GM13976 (cell line): ENCODE results near the gene ABCB4.
"Not testable (repeated sequence)": the region's sequence is repeated elsewhere in the genome, so short reads cannot be mapped to it uniquely, and the experiment has no call there.

Experiments
- DNase-seq: peaks from one replicate; pipeline ENCODE4 v3.0.0; 2012; ENCODE audit warnings: low spot score
- CTCF ChIP-seq: IDR thresholded peaks from 2 replicates; pipeline ENCODE4 v1.5.1; 2012; ENCODE audit warnings: borderline replicate concordance, mild to moderate bottlenecking; ENCODE audit not compliant: insufficient read depth; ENCODE audit errors: extremely low read depth, missing control alignments, control extremely low read depth
- in situ Hi-C: fragments of 300-500 bp; cut with MboI; formaldehyde crosslinking; loops from one replicate; pipeline ENCODE4 v1.12.0; 2022; ENCODE audit warnings: low sequenced_read_pairs, mixed read lengths, inconsistent platforms; ENCODE audit not compliant: unreplicated experiment

Gene ABCB4

DNA sequence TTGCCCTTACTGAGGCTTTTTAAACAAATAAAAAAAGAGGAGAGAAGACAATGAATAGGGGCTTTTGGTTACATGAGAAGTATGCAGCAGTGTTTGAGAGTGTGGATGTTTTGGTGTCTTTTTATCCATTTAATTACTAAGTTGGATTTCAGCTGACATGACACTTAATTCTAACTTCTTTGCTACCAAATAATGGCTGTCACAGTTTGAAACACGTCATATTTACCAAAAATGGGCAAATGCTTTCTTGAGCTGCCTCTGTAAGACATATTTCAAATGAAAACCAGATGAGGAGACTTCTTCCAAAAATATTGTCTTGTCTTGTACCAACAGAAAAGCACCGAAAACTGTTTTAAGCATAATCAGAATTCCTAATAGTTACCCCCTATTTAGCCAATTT lies 4.0 kb downstream of the ABCB4 start:
- no peak for DNase-seq

DNA sequence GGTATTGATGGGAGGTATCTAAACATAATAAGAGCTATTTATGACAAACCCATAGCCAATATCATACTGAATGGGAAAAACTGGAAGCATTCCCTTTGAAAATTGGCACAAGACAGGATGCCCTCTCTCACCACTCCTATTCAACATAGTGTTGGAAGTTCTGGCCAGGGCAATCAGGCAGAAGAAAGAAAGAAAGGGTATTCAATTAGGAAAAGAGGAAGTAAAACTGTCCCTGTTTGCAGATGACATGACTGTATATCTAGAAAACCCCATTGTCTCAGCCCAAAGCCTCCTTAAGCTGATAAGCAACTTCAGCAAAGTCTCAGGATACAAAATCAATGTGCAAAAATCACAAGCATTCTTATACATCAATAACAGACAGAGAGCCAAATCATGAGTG lies 6.3 kb downstream of the ABCB4 start:
- in situ Hi-C loops, DNase-seq: not testable (repeated sequence)

More for the DNA sequence above, 4.0 kb downstream of the ABCB4 start:
- in situ Hi-C loops: no loop called here
- no peak for TF ChIP-seq CTCF

DNA sequence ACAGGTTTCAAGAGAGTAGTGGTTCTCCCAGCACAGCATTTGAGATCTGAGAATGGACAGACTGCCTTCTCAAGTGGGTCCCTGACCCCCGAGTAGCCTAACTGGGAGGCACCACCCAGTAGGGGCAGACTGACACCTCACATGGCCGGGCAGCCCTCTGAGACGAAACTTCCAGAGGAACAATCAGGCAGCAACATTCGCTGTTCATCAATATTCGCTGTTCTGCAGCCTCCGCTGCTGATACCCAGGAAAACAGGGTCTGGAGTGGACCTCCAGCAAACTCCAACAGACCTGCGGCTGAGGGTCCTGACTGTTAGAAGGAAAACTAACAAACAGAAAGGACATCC lies 10.0 kb downstream of the ABCB4 start:
- DNase-seq, in situ Hi-C loops: not testable (repeated sequence)

DNA sequence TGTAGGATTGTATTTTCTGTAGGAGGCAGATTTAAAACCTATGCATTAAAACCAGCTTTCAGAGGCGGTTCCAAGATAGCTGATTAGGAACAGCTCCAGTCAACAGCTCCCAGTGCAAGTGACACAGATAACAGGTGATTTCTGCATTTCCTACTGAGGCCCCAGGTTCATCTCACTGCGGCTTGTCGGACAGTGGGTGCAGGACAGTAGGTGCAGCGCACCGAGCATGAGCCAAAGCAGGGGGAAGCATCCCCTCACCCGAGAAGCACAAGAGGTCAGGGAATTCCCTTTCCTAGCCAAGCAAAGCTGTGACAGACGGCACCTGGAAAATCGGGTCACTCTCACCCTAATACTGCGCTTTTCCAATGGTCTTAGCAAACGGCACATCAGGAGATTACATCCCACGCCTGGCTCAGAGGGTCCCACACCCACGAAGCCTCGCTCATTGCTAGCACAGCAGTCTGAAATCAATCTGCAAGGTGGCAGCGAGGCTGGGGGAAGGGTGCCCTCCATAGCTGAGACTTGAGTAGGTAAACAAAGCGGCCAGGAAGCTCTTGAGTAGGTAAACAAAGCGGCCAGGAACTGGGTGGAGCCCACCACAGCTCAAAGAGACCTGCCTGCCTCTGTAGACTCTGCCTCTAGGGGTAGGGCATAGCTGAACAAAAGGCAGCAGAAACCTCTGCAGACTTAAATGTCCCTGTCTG lies 10.5 kb downstream of the ABCB4 start:
- in situ Hi-C loops, DNase-seq: not testable (repeated sequence)

- no peak for TF ChIP-seq CTCF
Measured at GRCh38 chr7:87463982-87464381, 11.5 kb downstream of the ABCB4 start.

GRCh38 chr7:87460444-87460843 lies 15.0 kb downstream of the ABCB4 start:
- DNase-seq, in situ Hi-C loops: not testable (repeated sequence)

More at GRCh38 chr7:87463982-87464381, 11.5 kb downstream of the ABCB4 start:
- no peak for DNase-seq
- in situ Hi-C loops: no loop called here

DNA sequence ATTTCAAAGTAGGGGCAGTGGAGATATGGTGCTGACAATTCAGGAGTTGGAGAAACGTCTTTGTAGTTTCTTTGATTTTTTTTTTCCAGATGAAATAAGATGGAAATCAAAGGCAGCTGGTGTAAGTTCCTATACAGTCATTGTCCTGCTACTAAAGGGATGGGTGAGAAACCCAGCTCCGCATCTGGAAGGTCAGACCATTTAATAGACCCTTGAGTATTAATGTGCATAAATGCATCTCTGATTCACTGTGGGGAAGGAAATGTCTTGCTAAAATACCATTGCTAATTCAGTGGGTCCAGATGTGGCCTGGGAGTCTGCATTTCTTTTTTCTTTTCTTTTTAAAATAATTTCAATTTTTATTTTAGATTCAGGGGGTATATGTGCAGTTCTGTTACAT lies 15.5 kb downstream of the ABCB4 start:
- no peak for TF ChIP-seq CTCF
- DNase-seq: no peak
- in situ Hi-C loops: no loop called here

DNA sequence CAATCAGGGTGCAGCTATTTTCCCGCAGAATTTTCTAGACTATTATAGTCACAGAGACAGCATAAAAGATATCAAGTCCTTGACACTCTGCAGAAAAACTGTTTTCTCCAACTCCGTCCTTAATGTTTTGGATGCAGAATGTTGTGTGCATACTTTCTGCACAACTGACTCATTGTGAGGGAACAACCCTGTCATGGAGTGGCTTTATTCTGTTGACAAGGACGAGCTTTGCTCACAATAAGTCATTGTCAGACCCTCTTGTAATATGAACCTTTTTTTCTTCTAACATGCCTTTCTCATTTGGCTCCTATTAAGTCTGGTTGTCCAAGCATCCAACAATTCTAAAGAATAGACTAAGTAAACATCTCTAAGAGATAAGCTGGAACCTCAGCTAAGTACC lies 17.3 kb downstream of the ABCB4 start:
- DNase-seq: no peak
- in situ Hi-C loops: no loop called here
- no peak for TF ChIP-seq CTCF

GRCh38 chr7:87456247-87456646 lies 19.2 kb downstream of the ABCB4 start:
- in situ Hi-C loops: no loop called here

More at GRCh38 chr7:87456247-87456646, 19.2 kb downstream of the ABCB4 start:
- no peak for TF ChIP-seq CTCF
- no peak for DNase-seq
